ENCODE data around the gene MEG3. TPM values are rescaled to one million over a fixed set of nuclear protein-coding genes. Genes with fewer than 3 reads are reported as not detected.

The MEG3 gene
- total RNA-seq, 1 experiment from 2014 or later = not detected

GRCh38 chr14:100778526-100778882 is 47.4 kb upstream of the MEG3 start:
- Mint-ChIP-seq H3K27me3 (ENCODE audit: insufficient read depth, unreplicated experiment) (peaks cover 27% of the 10 kb centered on the region), H3K9me3 (ENCODE audit: unreplicated experiment) (no peaks in the 10 kb centered on the region), H3K4me3 (ENCODE audit: unreplicated experiment) (no peak overlapping the region), H3K36me3 (ENCODE audit: insufficient read depth, unreplicated experiment) (no peaks in the 10 kb centered on the region), H3K4me1 (ENCODE audit: insufficient read depth, unreplicated experiment) (no peaks in the 10 kb centered on the region), H3K27ac (ENCODE audit: low read depth, unreplicated experiment) (no peak overlapping the region)
- POLR2A ChIA-PET = no interaction called here
- BruUV-seq (replicated peaks) = no TSS peak
- intact Hi-C loops (cut with micrococcal nuclease) = no loop called here
- no peak for DNase-seq (ENCODE audit: unreplicated experiment)
- CTCF ChIA-PET = no interaction called here
- TF ChIP-seq, protein P1, sequence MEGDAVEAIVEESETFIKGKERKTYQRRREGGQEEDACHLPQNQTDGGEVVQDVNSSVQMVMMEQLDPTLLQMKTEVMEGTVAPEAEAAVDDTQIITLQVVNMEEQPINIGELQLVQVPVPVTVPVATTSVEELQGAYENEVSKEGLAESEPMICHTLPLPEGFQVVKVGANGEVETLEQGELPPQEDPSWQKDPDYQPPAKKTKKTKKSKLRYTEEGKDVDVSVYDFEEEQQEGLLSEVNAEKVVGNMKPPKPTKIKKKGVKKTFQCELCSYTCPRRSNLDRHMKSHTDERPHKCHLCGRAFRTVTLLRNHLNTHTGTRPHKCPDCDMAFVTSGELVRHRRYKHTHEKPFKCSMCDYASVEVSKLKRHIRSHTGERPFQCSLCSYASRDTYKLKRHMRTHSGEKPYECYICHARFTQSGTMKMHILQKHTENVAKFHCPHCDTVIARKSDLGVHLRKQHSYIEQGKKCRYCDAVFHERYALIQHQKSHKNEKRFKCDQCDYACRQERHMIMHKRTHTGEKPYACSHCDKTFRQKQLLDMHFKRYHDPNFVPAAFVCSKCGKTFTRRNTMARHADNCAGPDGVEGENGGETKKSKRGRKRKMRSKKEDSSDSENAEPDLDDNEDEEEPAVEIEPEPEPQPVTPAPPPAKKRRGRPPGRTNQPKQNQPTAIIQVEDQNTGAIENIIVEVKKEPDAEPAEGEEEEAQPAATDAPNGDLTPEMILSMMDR (IDR thresholded peaks at IDR 0.05; ENCODE audit: unreplicated experiment) = no peak

DNA sequence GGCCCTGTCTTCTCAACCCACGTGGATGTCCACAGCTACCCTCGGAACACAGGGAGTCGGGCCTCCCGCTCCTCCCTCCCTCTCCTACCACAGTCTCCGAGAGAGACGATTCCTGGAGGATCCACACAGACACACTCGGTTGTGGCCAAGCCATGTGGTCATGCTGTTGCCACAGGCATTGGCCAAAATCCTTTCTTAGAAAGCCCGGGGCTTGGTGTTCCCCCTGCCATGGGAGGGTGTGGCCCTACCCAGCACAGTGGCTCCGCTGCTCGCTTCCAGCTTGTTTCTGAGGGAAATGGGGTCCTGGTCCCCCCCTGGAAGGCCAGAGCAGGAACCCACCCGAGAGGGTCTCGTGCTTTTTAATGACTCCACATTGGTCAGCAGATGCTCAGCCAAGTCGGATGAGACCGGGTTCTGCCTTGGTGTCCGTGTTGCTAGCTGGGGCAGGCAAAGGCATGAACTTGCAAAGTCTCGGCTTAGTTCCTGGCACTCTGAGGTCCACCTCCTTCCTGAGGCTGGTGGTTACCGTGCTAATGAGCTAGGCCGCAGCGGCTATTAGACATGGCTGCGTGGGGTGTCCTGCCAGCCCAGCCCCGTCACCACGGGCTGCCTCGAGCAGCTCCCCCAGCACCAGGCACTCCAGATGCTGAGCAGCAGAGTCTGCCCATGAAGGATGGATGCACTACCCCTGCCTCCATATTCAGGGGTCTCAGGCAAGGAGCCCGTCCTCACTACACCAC is 46.8 kb upstream of the MEG3 start:
- no TSS peak for BruUV-seq (replicated peaks)
- ChIA-PET CTCF (no interaction called here), POLR2A (no interaction called here)
- no peak overlapping the region for H3K4me3 Mint-ChIP-seq (ENCODE audit: unreplicated experiment)
- H3K36me3 Mint-ChIP-seq (ENCODE audit: insufficient read depth, unreplicated experiment) = no peaks in the 10 kb centered on the region
- H3K27me3 Mint-ChIP-seq (ENCODE audit: insufficient read depth, unreplicated experiment) = peaks cover 27% of the 10 kb centered on the region
- DNase-seq (ENCODE audit: unreplicated experiment) = no peak
- intact Hi-C loops (cut with micrococcal nuclease) = no loop called here
- no peak overlapping the region for H3K27ac Mint-ChIP-seq (ENCODE audit: low read depth, unreplicated experiment)
- TF ChIP-seq, protein P1 (IDR thresholded peaks at IDR 0.05; ENCODE audit: unreplicated experiment) = no peak
- no peaks in the 10 kb centered on the region for H3K4me1 Mint-ChIP-seq (ENCODE audit: insufficient read depth, unreplicated experiment)
- H3K9me3 Mint-ChIP-seq (ENCODE audit: unreplicated experiment) = no peaks in the 10 kb centered on the region

- CTCF ChIA-PET = no interaction called here
- H3K27me3 Mint-ChIP-seq (ENCODE audit: insufficient read depth, unreplicated experiment) = peaks cover 24% of the 10 kb centered on the region
- no peak overlapping the region for H3K27ac Mint-ChIP-seq (ENCODE audit: low read depth, unreplicated experiment)
- TF ChIP-seq, protein P1 (IDR thresholded peaks at IDR 0.05; ENCODE audit: unreplicated experiment) = no peak
- intact Hi-C loops (cut with micrococcal nuclease) = no loop called here
- POLR2A ChIA-PET = no interaction called here
- no peaks in the 10 kb centered on the region for H3K4me1 Mint-ChIP-seq (ENCODE audit: insufficient read depth, unreplicated experiment)
- DNase-seq (ENCODE audit: unreplicated experiment) = no peak
- no TSS peak for BruUV-seq (replicated peaks)
- no peak overlapping the region for H3K4me3 Mint-ChIP-seq (ENCODE audit: unreplicated experiment)
- H3K9me3 Mint-ChIP-seq (ENCODE audit: unreplicated experiment) = no peaks in the 10 kb centered on the region
- H3K36me3 Mint-ChIP-seq (ENCODE audit: insufficient read depth, unreplicated experiment) = no peaks in the 10 kb centered on the region
Observed at GRCh38 chr14:100779691-100780080, 46.2 kb upstream of the MEG3 start.

GRCh38 chr14:100780246-100780645 is 45.7 kb upstream of the MEG3 start:
- ChIA-PET POLR2A (no interaction called here), CTCF (interaction anchor here (0.7 kb wide), 1 partner anchor 30 kb away, joined by 3 read pairs; no protein-coding TSS in a partner anchor)
- H3K9me3 Mint-ChIP-seq (ENCODE audit: unreplicated experiment) = no peaks in the 10 kb centered on the region
- H3K36me3 Mint-ChIP-seq (ENCODE audit: insufficient read depth, unreplicated experiment) = no peaks in the 10 kb centered on the region
- TF ChIP-seq, protein P1 (IDR thresholded peaks at IDR 0.05; ENCODE audit: unreplicated experiment) = no peak
- H3K27ac Mint-ChIP-seq (ENCODE audit: low read depth, unreplicated experiment) = no peak overlapping the region
- BruUV-seq (replicated peaks) = no TSS peak
- H3K4me1 Mint-ChIP-seq (ENCODE audit: insufficient read depth, unreplicated experiment) = no peaks in the 10 kb centered on the region
- H3K4me3 Mint-ChIP-seq (ENCODE audit: unreplicated experiment) = no peak overlapping the region
- peaks cover 24% of the 10 kb centered on the region for H3K27me3 Mint-ChIP-seq (ENCODE audit: insufficient read depth, unreplicated experiment)
- DNase-seq (ENCODE audit: unreplicated experiment) = no peak
- intact Hi-C loops (cut with micrococcal nuclease) = no loop called here
